NCI-H526 (cell line): ENCODE data around the gene MDP1.

Experiments
- DNase-seq, 2 experiments: peaks; one replicate each; lab custom pipeline; 2025; lab: John Stamatoyannopoulos, UW

MDP1 gene

GRCh38 chr14:24215495-24216344 is at the start of gene MDP1:
Gene MDP1 (minus strand): TSS chr14:24216066. CDS start chr14:24215955, 111 bp downstream.
- peak; percentile 64 to 92 for DNase-seq

GRCh38 chr14:24264298-24264697 is 48.4 kb upstream of the MDP1 start:
- no peak for DNase-seq

GRCh38 chr14:24263848-24264247 is 48.0 kb upstream of the MDP1 start:
- no peak for DNase-seq

- no peak for DNase-seq
Measured at GRCh38 chr14:24262821-24263733, 47.2 kb upstream of the MDP1 start, which contains the start of gene TGM1. Gene TGM1 (minus strand): TSS chr14:24263177. CDS start chr14:24262352, 825 bp downstream.

- DNase-seq = no peak
Measured at GRCh38 chr14:24261969-24262327, 46.1 kb upstream of the MDP1 start.

- DNase-seq = no peak
Measured at GRCh38 chr14:24261256-24261968, 45.5 kb upstream of the MDP1 start.

GRCh38 chr14:24260780-24261157 is 44.9 kb upstream of the MDP1 start:
- no peak for DNase-seq

- no peak for DNase-seq
Measured at GRCh38 chr14:24260026-24260779, 44.3 kb upstream of the MDP1 start.

GRCh38 chr14:24259282-24260025 is 43.6 kb upstream of the MDP1 start:
- DNase-seq = no peak

GRCh38 chr14:24258548-24259265 is 42.8 kb upstream of the MDP1 start:
- DNase-seq = no peak

GRCh38 chr14:24258119-24258518 is 42.3 kb upstream of the MDP1 start:
- no peak for DNase-seq

- no peak for DNase-seq
Measured at GRCh38 chr14:24256960-24257359, 41.1 kb upstream of the MDP1 start.

GRCh38 chr14:24255931-24256711 is 40.3 kb upstream of the MDP1 start:
- DNase-seq = no peak

- DNase-seq = no peak
Measured at GRCh38 chr14:24255438-24255837, 39.6 kb upstream of the MDP1 start.

GRCh38 chr14:24254630-24255392 is 38.9 kb upstream of the MDP1 start:
- no peak for DNase-seq

- DNase-seq = no peak
Measured at GRCh38 chr14:24253936-24254335, 38.1 kb upstream of the MDP1 start.

- no peak for DNase-seq
Measured at GRCh38 chr14:24252289-24253124, 36.6 kb upstream of the MDP1 start.

- DNase-seq = no peak
Measured at GRCh38 chr14:24251880-24252288, 36.0 kb upstream of the MDP1 start.
